Measurements from ENCODE around the gene MTARC2.

Gene MTARC2

DNA sequence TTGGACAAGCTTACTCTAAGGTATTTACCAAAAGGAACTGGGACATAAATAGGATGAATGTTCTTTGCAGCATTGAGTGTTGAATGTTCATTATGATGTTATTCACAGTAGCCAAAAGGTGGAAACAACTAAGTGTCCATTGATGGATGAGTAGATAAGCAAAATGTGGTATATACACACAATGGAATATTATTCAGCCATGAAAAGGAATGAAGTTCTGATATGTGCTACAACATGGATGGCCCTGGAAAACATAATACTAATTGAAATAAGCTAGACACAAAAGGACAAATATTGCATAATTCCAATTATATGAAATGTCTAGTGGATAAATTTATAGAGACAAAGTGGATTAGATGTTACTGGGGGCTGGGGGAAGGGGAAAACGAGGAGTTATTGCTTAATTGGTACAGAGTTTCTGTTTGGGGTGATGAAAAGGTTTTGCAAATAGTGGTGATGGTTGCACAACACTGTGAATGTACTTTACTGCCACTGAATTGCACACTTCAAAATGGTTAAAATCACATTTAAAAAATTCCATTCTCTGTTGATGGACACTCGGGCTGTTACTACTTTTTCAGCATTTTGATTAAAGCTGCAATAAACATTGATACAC is 41.5 kb downstream of the MTARC2 start:
- TF ChIP-seq TAF1 (IDR thresholded peaks at IDR 0.05; ENCODE audit: low read depth, low read length) (no peak), POU2F2 (IDR thresholded peaks at IDR 0.05; ENCODE audit: low read depth, low read length) (no peak), POLR2A (IDR thresholded peaks at IDR 0.05; ENCODE audit: low read depth, low read length) (no peak)
- FAIRE-seq = no peak

DNA sequence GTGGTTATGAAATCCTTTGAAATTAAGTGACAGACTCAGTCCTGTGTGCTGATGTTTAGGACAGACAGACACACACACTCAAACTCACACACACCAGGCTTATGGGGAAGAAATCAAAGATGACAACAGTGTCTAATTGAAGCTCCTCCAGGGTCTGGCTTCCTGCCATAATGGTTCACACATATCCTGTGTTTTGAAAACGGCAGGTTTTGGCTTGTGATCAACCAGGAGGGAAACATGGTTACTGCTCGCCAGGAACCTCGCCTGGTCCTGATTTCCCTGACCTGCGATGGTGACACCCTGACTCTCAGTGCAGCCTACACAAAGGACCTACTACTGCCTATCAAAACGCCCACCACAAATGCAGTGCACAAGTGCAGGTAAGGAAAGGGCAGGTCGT is 43.2 kb downstream of the MTARC2 start:
- no peak for TF ChIP-seq TAF1 (IDR thresholded peaks at IDR 0.05; ENCODE audit: low read depth, low read length)
- TF ChIP-seq POLR2A (IDR thresholded peaks at IDR 0.05; ENCODE audit: low read depth, low read length) = no peak
- no peak for DNase-seq (ENCODE audit: insufficient read length, low spot score)
- FAIRE-seq = no peak

More for the DNA sequence above, 41.5 kb downstream of the MTARC2 start:
- DNase-seq (ENCODE audit: insufficient read length, low spot score) = no peak

- FAIRE-seq = no peak
- DNase-seq (ENCODE audit: insufficient read length, low spot score) = no peak
- TF ChIP-seq SPI1 (IDR thresholded peaks at IDR 0.05; ENCODE audit: low read depth, low read length) (no peak), PAX5 (IDR thresholded peaks at IDR 0.05; ENCODE audit: insufficient read depth, low read length, severe bottlenecking) (no peak), TAF1 (IDR thresholded peaks at IDR 0.05; ENCODE audit: low read depth, low read length) (no peak), POLR2A (IDR thresholded peaks at IDR 0.05; ENCODE audit: low read depth, low read length) (no peak), POLR2AphosphoS5 (IDR thresholded peaks at IDR 0.05; ENCODE audit: low read depth, low read length) (no peak), POU2F2 (IDR thresholded peaks at IDR 0.05; ENCODE audit: low read depth, low read length) (no peak)
Observed at GRCh38 chr1:220791956-220792355, 43.8 kb downstream of the MTARC2 start.

DNA sequence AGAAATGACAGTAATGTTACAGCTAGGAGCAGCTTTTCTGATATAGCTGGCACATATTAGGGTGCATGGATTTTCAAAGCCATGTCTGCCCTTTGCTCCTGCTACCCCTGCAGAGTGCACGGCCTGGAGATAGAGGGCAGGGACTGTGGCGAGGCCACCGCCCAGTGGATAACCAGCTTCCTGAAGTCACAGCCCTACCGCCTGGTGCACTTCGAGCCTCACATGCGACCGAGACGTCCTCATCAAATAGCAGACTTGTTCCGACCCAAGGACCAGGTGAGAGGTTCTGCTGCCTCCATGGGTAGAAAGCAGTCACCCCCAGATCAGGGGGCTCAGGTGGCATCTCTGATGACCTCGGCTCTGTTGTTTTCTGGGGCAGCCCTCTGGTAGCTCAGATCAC is 48.4 kb downstream of the MTARC2 start:
- FAIRE-seq = no peak
- DNase-seq (ENCODE audit: insufficient read length, low spot score) = no peak
- TF ChIP-seq POU2F2 (IDR thresholded peaks at IDR 0.05; ENCODE audit: low read depth, low read length) = no peak
- TF ChIP-seq POLR2AphosphoS5 (IDR thresholded peaks at IDR 0.05; ENCODE audit: low read depth, low read length) = no peak
- TF ChIP-seq SPI1 (IDR thresholded peaks at IDR 0.05; ENCODE audit: low read depth, low read length) = no peak
- TF ChIP-seq TAF1 (IDR thresholded peaks at IDR 0.05; ENCODE audit: low read depth, low read length) = no peak
- no peak for TF ChIP-seq PAX5 (IDR thresholded peaks at IDR 0.05; ENCODE audit: insufficient read depth, low read length, severe bottlenecking)
- no peak for TF ChIP-seq POLR2A (IDR thresholded peaks at IDR 0.05; ENCODE audit: low read depth, low read length)

- TF ChIP-seq TAF1 (IDR thresholded peaks at IDR 0.05; ENCODE audit: low read depth, low read length) = no peak
- TF ChIP-seq PAX5 (IDR thresholded peaks at IDR 0.05; ENCODE audit: insufficient read depth, low read length, severe bottlenecking) = no peak
- TF ChIP-seq SPI1 (IDR thresholded peaks at IDR 0.05; ENCODE audit: low read depth, low read length) = no peak
- TF ChIP-seq POLR2AphosphoS5 (IDR thresholded peaks at IDR 0.05; ENCODE audit: low read depth, low read length) = no peak
- no peak for TF ChIP-seq POLR2A (IDR thresholded peaks at IDR 0.05; ENCODE audit: low read depth, low read length)
- no peak for TF ChIP-seq POU2F2 (IDR thresholded peaks at IDR 0.05; ENCODE audit: low read depth, low read length)
- DNase-seq (ENCODE audit: insufficient read length, low spot score) = no peak
- FAIRE-seq = no peak
Observed at GRCh38 chr1:220797044-220797443, 48.9 kb downstream of the MTARC2 start.

DNA sequence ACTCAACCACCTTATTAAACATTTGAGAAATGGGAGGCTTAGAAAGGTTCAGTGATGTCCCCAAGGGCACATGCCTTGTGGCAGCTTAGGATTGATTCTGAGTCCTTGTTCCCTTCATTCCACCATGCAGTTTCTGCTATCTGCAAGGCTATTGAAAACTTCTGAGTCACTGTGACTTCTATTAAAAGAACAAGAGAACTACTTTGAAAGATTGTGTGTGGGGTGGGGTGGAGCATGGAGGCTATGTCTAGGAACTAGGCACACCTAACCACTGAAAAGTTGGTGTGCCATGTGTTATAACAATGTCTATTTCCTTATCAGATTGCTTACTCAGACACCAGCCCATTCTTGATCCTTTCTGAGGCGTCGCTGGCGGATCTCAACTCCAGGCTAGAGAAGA is 49.4 kb downstream of the MTARC2 start:
- DNase-seq (ENCODE audit: insufficient read length, low spot score) (no peak), FAIRE-seq (no peak)
- TF ChIP-seq SPI1 (IDR thresholded peaks at IDR 0.05; ENCODE audit: low read depth, low read length) (no peak), POU2F2 (IDR thresholded peaks at IDR 0.05; ENCODE audit: low read depth, low read length) (no peak), PAX5 (IDR thresholded peaks at IDR 0.05; ENCODE audit: insufficient read depth, low read length, severe bottlenecking) (no peak), POLR2A (IDR thresholded peaks at IDR 0.05; ENCODE audit: low read depth, low read length) (no peak), POLR2AphosphoS5 (IDR thresholded peaks at IDR 0.05; ENCODE audit: low read depth, low read length) (no peak), TAF1 (IDR thresholded peaks at IDR 0.05; ENCODE audit: low read depth, low read length) (no peak)

GRCh38 chr1:220798338-220798737 is 50.2 kb downstream of the MTARC2 start:
- DNase-seq (ENCODE audit: insufficient read length, low spot score) = no peak
- no peak for TF ChIP-seq TAF1 (IDR thresholded peaks at IDR 0.05; ENCODE audit: low read depth, low read length)
- no peak for TF ChIP-seq POLR2AphosphoS5 (IDR thresholded peaks at IDR 0.05; ENCODE audit: low read depth, low read length)
- TF ChIP-seq SPI1 (IDR thresholded peaks at IDR 0.05; ENCODE audit: low read depth, low read length) = no peak
- TF ChIP-seq POU2F2 (IDR thresholded peaks at IDR 0.05; ENCODE audit: low read depth, low read length) = no peak
- TF ChIP-seq PAX5 (IDR thresholded peaks at IDR 0.05; ENCODE audit: insufficient read depth, low read length, severe bottlenecking) = no peak
- no peak for TF ChIP-seq POLR2A (IDR thresholded peaks at IDR 0.05; ENCODE audit: low read depth, low read length)
- no peak for FAIRE-seq

GRCh38 chr1:220800262-220800661 is 52.1 kb downstream of the MTARC2 start:
- TF ChIP-seq PAX5 (IDR thresholded peaks at IDR 0.05; ENCODE audit: insufficient read depth, low read length, severe bottlenecking) (no peak), POU2F2 (IDR thresholded peaks at IDR 0.05; ENCODE audit: low read depth, low read length) (no peak), SPI1 (IDR thresholded peaks at IDR 0.05; ENCODE audit: low read depth, low read length) (no peak), POLR2A (IDR thresholded peaks at IDR 0.05; ENCODE audit: low read depth, low read length) (no peak), TAF1 (IDR thresholded peaks at IDR 0.05; ENCODE audit: low read depth, low read length) (no peak), POLR2AphosphoS5 (IDR thresholded peaks at IDR 0.05; ENCODE audit: low read depth, low read length) (no peak)
- DNase-seq (ENCODE audit: insufficient read length, low spot score) (no peak), FAIRE-seq (no peak)

- TF ChIP-seq POLR2A (IDR thresholded peaks at IDR 0.05; ENCODE audit: low read depth, low read length) (no peak), TAF1 (IDR thresholded peaks at IDR 0.05; ENCODE audit: low read depth, low read length) (no peak), POU2F2 (IDR thresholded peaks at IDR 0.05; ENCODE audit: low read depth, low read length) (no peak), SPI1 (IDR thresholded peaks at IDR 0.05; ENCODE audit: low read depth, low read length) (no peak), PAX5 (IDR thresholded peaks at IDR 0.05; ENCODE audit: insufficient read depth, low read length, severe bottlenecking) (no peak), POLR2AphosphoS5 (IDR thresholded peaks at IDR 0.05; ENCODE audit: low read depth, low read length) (no peak)
- no peak for DNase-seq (ENCODE audit: insufficient read length, low spot score)
- FAIRE-seq = no peak
Observed at GRCh38 chr1:220803401-220804201, 55.5 kb downstream of the MTARC2 start.
